ENCODE results near the gene SLC10A7.

Gene SLC10A7

GRCh38 chr4:146442801-146443200 is 78.9 kb downstream of the SLC10A7 start:
- H3K27me3 ChIP-seq (ENCODE audit: insufficient read depth, insufficient read length) = no peaks in the 10 kb centered on the region
- H3K4me1 ChIP-seq (ENCODE audit: insufficient read depth, insufficient read length) = no peaks in the 10 kb centered on the region
- no peak overlapping the region for H3K9ac ChIP-seq (ENCODE audit: insufficient read length, low read depth)
- no peak overlapping the region for H3K4me3 ChIP-seq (ENCODE audit: insufficient read length, low read depth)
- H3K9me3 ChIP-seq (ENCODE audit: insufficient read depth, low read length) = no peaks in the 10 kb centered on the region
- DNase-seq (ENCODE audit: low read depth, low spot score) = no peak
- no peak for TF ChIP-seq YY1 (IDR thresholded peaks at IDR 0.05; ENCODE audit: insufficient read depth, insufficient read length)
- no peak for TF ChIP-seq ZNF274 (IDR thresholded peaks at IDR 0.05; ENCODE audit: low read depth, low read length)
- H3K36me3 ChIP-seq (ENCODE audit: insufficient read depth, insufficient read length, low read length) = no peaks in the 10 kb centered on the region

GRCh38 chr4:146439999-146440398 is 81.7 kb downstream of the SLC10A7 start:
- no peak overlapping the region for H3K9ac ChIP-seq (ENCODE audit: insufficient read length, low read depth)
- H3K27me3 ChIP-seq (ENCODE audit: insufficient read depth, insufficient read length) = no peaks in the 10 kb centered on the region
- DNase-seq (ENCODE audit: low read depth, low spot score) = no peak
- H3K4me1 ChIP-seq (ENCODE audit: insufficient read depth, insufficient read length) = no peaks in the 10 kb centered on the region
- no peaks in the 10 kb centered on the region for H3K36me3 ChIP-seq (ENCODE audit: insufficient read depth, insufficient read length, low read length)
- no peaks in the 10 kb centered on the region for H3K9me3 ChIP-seq (ENCODE audit: insufficient read depth, low read length)
- no peak overlapping the region for H3K4me3 ChIP-seq (ENCODE audit: insufficient read length, low read depth)
- no peak for TF ChIP-seq ZNF274 (IDR thresholded peaks at IDR 0.05; ENCODE audit: low read depth, low read length)
- no peak for TF ChIP-seq SUZ12 (IDR thresholded peaks at IDR 0.05; ENCODE audit: extremely low read depth, insufficient read depth, insufficient read length)
- no peak for TF ChIP-seq YY1 (IDR thresholded peaks at IDR 0.05; ENCODE audit: insufficient read depth, insufficient read length)

GRCh38 chr4:146439437-146439836 is 82.3 kb downstream of the SLC10A7 start:
- no peaks in the 10 kb centered on the region for H3K4me1 ChIP-seq (ENCODE audit: insufficient read depth, insufficient read length)
- no peak overlapping the region for H3K9ac ChIP-seq (ENCODE audit: insufficient read length, low read depth)
- no peak for DNase-seq (ENCODE audit: low read depth, low spot score)
- no peaks in the 10 kb centered on the region for H3K27me3 ChIP-seq (ENCODE audit: insufficient read depth, insufficient read length)
- H3K9me3 ChIP-seq (ENCODE audit: insufficient read depth, low read length) = no peaks in the 10 kb centered on the region
- no peak overlapping the region for H3K4me3 ChIP-seq (ENCODE audit: insufficient read length, low read depth)
- no peaks in the 10 kb centered on the region for H3K36me3 ChIP-seq (ENCODE audit: insufficient read depth, insufficient read length, low read length)
- TF ChIP-seq SUZ12 (IDR thresholded peaks at IDR 0.05; ENCODE audit: extremely low read depth, insufficient read depth, insufficient read length) (no peak), ZNF274 (IDR thresholded peaks at IDR 0.05; ENCODE audit: low read depth, low read length) (no peak), YY1 (IDR thresholded peaks at IDR 0.05; ENCODE audit: insufficient read depth, insufficient read length) (no peak)

GRCh38 chr4:146437778-146438177 is 84.0 kb downstream of the SLC10A7 start:
- TF ChIP-seq SUZ12 (IDR thresholded peaks at IDR 0.05; ENCODE audit: extremely low read depth, insufficient read depth, insufficient read length) = no peak
- no peak for TF ChIP-seq YY1 (IDR thresholded peaks at IDR 0.05; ENCODE audit: insufficient read depth, insufficient read length)
- TF ChIP-seq ZNF274 (IDR thresholded peaks at IDR 0.05; ENCODE audit: low read depth, low read length) = no peak
- no peaks in the 10 kb centered on the region for H3K27me3 ChIP-seq (ENCODE audit: insufficient read depth, insufficient read length)

GRCh38 chr4:146436423-146437162 is 85.1 kb downstream of the SLC10A7 start:
- Histone ChIP-seq H3K4me1 (ENCODE audit: insufficient read depth, insufficient read length) (no peaks in the 10 kb centered on the region), H3K27me3 (ENCODE audit: insufficient read depth, insufficient read length) (no peaks in the 10 kb centered on the region), H3K36me3 (ENCODE audit: insufficient read depth, insufficient read length, low read length) (no peaks in the 10 kb centered on the region), H3K9ac (ENCODE audit: insufficient read length, low read depth) (no peak overlapping the region), H3K4me3 (ENCODE audit: insufficient read length, low read depth) (no peak overlapping the region), H3K9me3 (ENCODE audit: insufficient read depth, low read length) (no peaks in the 10 kb centered on the region)
- DNase-seq (ENCODE audit: low read depth, low spot score) = no peak
- TF ChIP-seq YY1 (IDR thresholded peaks at IDR 0.05; ENCODE audit: insufficient read depth, insufficient read length) (no peak), ZNF274 (IDR thresholded peaks at IDR 0.05; ENCODE audit: low read depth, low read length) (no peak), SUZ12 (IDR thresholded peaks at IDR 0.05; ENCODE audit: extremely low read depth, insufficient read depth, insufficient read length) (no peak)

More at GRCh38 chr4:146437778-146438177, 84.0 kb downstream of the SLC10A7 start:
- no peaks in the 10 kb centered on the region for H3K4me1 ChIP-seq (ENCODE audit: insufficient read depth, insufficient read length)
- no peaks in the 10 kb centered on the region for H3K36me3 ChIP-seq (ENCODE audit: insufficient read depth, insufficient read length, low read length)
- no peak overlapping the region for H3K4me3 ChIP-seq (ENCODE audit: insufficient read length, low read depth)
- H3K9me3 ChIP-seq (ENCODE audit: insufficient read depth, low read length) = no peaks in the 10 kb centered on the region
- no peak for DNase-seq (ENCODE audit: low read depth, low spot score)
- H3K9ac ChIP-seq (ENCODE audit: insufficient read length, low read depth) = no peak overlapping the region

- Histone ChIP-seq H3K9ac (ENCODE audit: insufficient read length, low read depth) (no peak overlapping the region), H3K36me3 (ENCODE audit: insufficient read depth, insufficient read length, low read length) (no peaks in the 10 kb centered on the region), H3K4me1 (ENCODE audit: insufficient read depth, insufficient read length) (no peaks in the 10 kb centered on the region), H3K27me3 (ENCODE audit: insufficient read depth, insufficient read length) (no peaks in the 10 kb centered on the region), H3K4me3 (ENCODE audit: insufficient read length, low read depth) (no peak overlapping the region), H3K9me3 (ENCODE audit: insufficient read depth, low read length) (no peaks in the 10 kb centered on the region)
- no peak for DNase-seq (ENCODE audit: low read depth, low spot score)
- TF ChIP-seq ZNF274 (IDR thresholded peaks at IDR 0.05; ENCODE audit: low read depth, low read length) (no peak), YY1 (IDR thresholded peaks at IDR 0.05; ENCODE audit: insufficient read depth, insufficient read length) (no peak), SUZ12 (IDR thresholded peaks at IDR 0.05; ENCODE audit: extremely low read depth, insufficient read depth, insufficient read length) (no peak)
Observed at GRCh38 chr4:146435962-146436361, 85.8 kb downstream of the SLC10A7 start.

- H3K9me3 ChIP-seq (ENCODE audit: insufficient read depth, low read length) = no peaks in the 10 kb centered on the region
- no peak for TF ChIP-seq SUZ12 (IDR thresholded peaks at IDR 0.05; ENCODE audit: extremely low read depth, insufficient read depth, insufficient read length)
- TF ChIP-seq YY1 (IDR thresholded peaks at IDR 0.05; ENCODE audit: insufficient read depth, insufficient read length) = no peak
- no peak for TF ChIP-seq ZNF274 (IDR thresholded peaks at IDR 0.05; ENCODE audit: low read depth, low read length)
- no peak overlapping the region for H3K4me3 ChIP-seq (ENCODE audit: insufficient read length, low read depth)
- H3K4me1 ChIP-seq (ENCODE audit: insufficient read depth, insufficient read length) = no peaks in the 10 kb centered on the region
- H3K36me3 ChIP-seq (ENCODE audit: insufficient read depth, insufficient read length, low read length) = no peaks in the 10 kb centered on the region
- no peak for DNase-seq (ENCODE audit: low read depth, low spot score)
- no peaks in the 10 kb centered on the region for H3K27me3 ChIP-seq (ENCODE audit: insufficient read depth, insufficient read length)
- no peak overlapping the region for H3K9ac ChIP-seq (ENCODE audit: insufficient read length, low read depth)
Observed at GRCh38 chr4:146432065-146432464, 89.7 kb downstream of the SLC10A7 start.
